Large intestine (tissue), 3 donors: ENCODE results near the gene MLXIP. TPM values are rescaled to one million over a fixed set of nuclear protein-coding genes. Genes with fewer than 3 reads are reported as not detected.
"Not testable (repeated sequence)": the region's sequence is repeated elsewhere in the genome, so short reads cannot be mapped to it uniquely, and the experiment has no call there.

ENCODE experiments used
- DNase-seq, 2 donors: peaks; one replicate each; pipeline versions ENCODE4 v3.0.0 to v3.0.0-alpha.2; 2013
- H3K27ac ChIP-seq: one replicate; pipeline ENCODE4 v1.5.1; 2013; ENCODE audit warnings: low read length
- H3K27me3 ChIP-seq: 2 replicates; pipeline ENCODE4 v1.6.1; 2013; ENCODE audit warnings: low read length; ENCODE audit not compliant: control insufficient read depth, insufficient read depth
- H3K36me3 ChIP-seq: 2 replicates; pipeline ENCODE4 v1.6.1; 2013; ENCODE audit warnings: low read length; ENCODE audit not compliant: control insufficient read depth, insufficient read depth
- H3K4me1 ChIP-seq: one replicate; pipeline ENCODE4 v1.6.1; 2013; ENCODE audit warnings: low read length; ENCODE audit not compliant: control insufficient read depth, insufficient read depth
- H3K4me3 ChIP-seq: one replicate; pipeline ENCODE4 v1.5.1; 2013; ENCODE audit warnings: low read length
- H3K9me3 ChIP-seq: one replicate; pipeline ENCODE4 v1.6.1; 2013; ENCODE audit warnings: mild to moderate bottlenecking, low read depth, low read length, moderate library complexity; ENCODE audit not compliant: control insufficient read depth
- WGBS: methylation state at CpG from one replicate; pipeline ENCODE4 v1.1.5; 2013; ENCODE audit warnings: low lambda C conversion rate; ENCODE audit not compliant: insufficient coverage; 5-methylcytosine and 5-hydroxymethylcytosine counted together
- polyA plus RNA-seq: library from polyadenylated mRNA; unstranded; fragments of 120-200 nt; gene quantifications from one replicate; pipeline ENCODE4 v1.2.1, GENCODE V29; 2013

MLXIP gene
- polyA plus RNA-seq, 1 donor, result 51.8 TPM

- Histone ChIP-seq H3K4me1 (peaks cover 58% of the 10 kb centered on the region), H3K36me3 (no peaks in the 10 kb centered on the region), H3K27ac (peak overlapping the region; percentile 87), H3K4me3 (no peak overlapping the region), H3K27me3 (no peaks in the 10 kb centered on the region), H3K9me3 (peaks cover 22% of the 10 kb centered on the region)
- DNase-seq, result no peak
- WGBS, result no CpG with 5 or more reads among the region's 20 CpGs
These were observed 18.1 kb downstream of the MLXIP start for GRCh38 chr12:122096591-122097149.

GRCh38 chr12:122097584-122097926 lies 19.0 kb downstream of the MLXIP start:
- WGBS, result no CpG with 5 or more reads among the region's 2 CpGs
- Histone ChIP-seq H3K27me3 (no peaks in the 10 kb centered on the region), H3K9me3 (peaks cover 22% of the 10 kb centered on the region), H3K4me1 (peaks cover 58% of the 10 kb centered on the region), H3K36me3 (no peaks in the 10 kb centered on the region), H3K4me3 (no peak overlapping the region), H3K27ac (peak overlapping the region; percentile 87)
- no peak for DNase-seq

GRCh38 chr12:122097927-122098756 lies 19.6 kb downstream of the MLXIP start:
- H3K9me3 ChIP-seq, result peaks cover 18% of the 10 kb centered on the region
- no peaks in the 10 kb centered on the region for H3K27me3 ChIP-seq
- DNase-seq, result peak; percentile 78 to 91
- no CpG with 5 or more reads among the region's 10 CpGs for WGBS
- peaks cover 53% of the 10 kb centered on the region for H3K4me1 ChIP-seq
- H3K4me3 ChIP-seq, result no peak overlapping the region
- H3K36me3 ChIP-seq, result no peaks in the 10 kb centered on the region
- peak overlapping the region; percentile 87 for H3K27ac ChIP-seq

- Histone ChIP-seq H3K4me3 (no peak overlapping the region), H3K4me1 (peaks cover 52% of the 10 kb centered on the region), H3K36me3 (no peaks in the 10 kb centered on the region), H3K27me3 (no peaks in the 10 kb centered on the region), H3K9me3 (peaks cover 7% of the 10 kb centered on the region), H3K27ac (peak overlapping the region; percentile 87)
- WGBS, result no CpG with 5 or more reads among the region's 6 CpGs
- DNase-seq, result no peak
These were observed 20.8 kb downstream of the MLXIP start for GRCh38 chr12:122099280-122099749.

- Histone ChIP-seq H3K27ac (peak overlapping the region; percentile 87), H3K36me3 (no peaks in the 10 kb centered on the region), H3K27me3 (no peaks in the 10 kb centered on the region), H3K9me3 (peaks cover 2% of the 10 kb centered on the region), H3K4me3 (no peak overlapping the region), H3K4me1 (peaks cover 54% of the 10 kb centered on the region)
- WGBS, result no CpG with 5 or more reads among the region's 3 CpGs
- no peak for DNase-seq
These were observed 21.3 kb downstream of the MLXIP start for GRCh38 chr12:122099856-122100255.

- Histone ChIP-seq H3K27me3 (no peaks in the 10 kb centered on the region), H3K4me1 (peaks cover 62% of the 10 kb centered on the region), H3K4me3 (no peak overlapping the region), H3K9me3 (no peaks in the 10 kb centered on the region), H3K27ac (peak overlapping the region; percentile 87), H3K36me3 (no peaks in the 10 kb centered on the region)
- WGBS, result no CpG with 5 or more reads among the region's 1 CpG
- no peak for DNase-seq
These were observed 22.0 kb downstream of the MLXIP start for GRCh38 chr12:122100568-122100967.

GRCh38 chr12:122102331-122102730 lies 23.8 kb downstream of the MLXIP start:
- H3K4me1 ChIP-seq, result peaks cover 64% of the 10 kb centered on the region
- no peak overlapping the region for H3K27ac ChIP-seq
- H3K27me3 ChIP-seq, result no peaks in the 10 kb centered on the region
- WGBS, result no CpG with 5 or more reads among the region's 3 CpGs
- no peaks in the 10 kb centered on the region for H3K36me3 ChIP-seq
- H3K4me3 ChIP-seq, result no peak overlapping the region
- no peaks in the 10 kb centered on the region for H3K9me3 ChIP-seq
- DNase-seq, result no peak

- no peaks in the 10 kb centered on the region for H3K36me3 ChIP-seq
- H3K27me3 ChIP-seq, result no peaks in the 10 kb centered on the region
- no peak for DNase-seq
- no peak overlapping the region for H3K27ac ChIP-seq
- H3K4me1 ChIP-seq, result peaks cover 51% of the 10 kb centered on the region
- no peak overlapping the region for H3K4me3 ChIP-seq
- H3K9me3 ChIP-seq, result no peaks in the 10 kb centered on the region
- WGBS, result no CpG with 5 or more reads among the region's 7 CpGs
These were observed 26.3 kb downstream of the MLXIP start for GRCh38 chr12:122104844-122105243.

GRCh38 chr12:122105496-122105895 lies 26.9 kb downstream of the MLXIP start:
- peaks cover 45% of the 10 kb centered on the region for H3K4me1 ChIP-seq
- not testable (repeated sequence) for H3K27me3 ChIP-seq, H3K36me3 ChIP-seq

GRCh38 chr12:122106843-122107242 lies 28.3 kb downstream of the MLXIP start:
- DNase-seq, result no peak
- Histone ChIP-seq H3K4me3 (no peak overlapping the region), H3K36me3 (no peaks in the 10 kb centered on the region), H3K9me3 (no peaks in the 10 kb centered on the region), H3K27me3 (no peaks in the 10 kb centered on the region), H3K4me1 (peaks cover 43% of the 10 kb centered on the region), H3K27ac (no peak overlapping the region)
- WGBS, result no CpG with 5 or more reads among the region's 8 CpGs

More at GRCh38 chr12:122105496-122105895, 26.9 kb downstream of the MLXIP start:
- not testable (repeated sequence) for DNase-seq, H3K4me3 ChIP-seq, H3K9me3 ChIP-seq
- WGBS, result no CpG with 5 or more reads among the region's 11 CpGs
- H3K27ac ChIP-seq, result peak overlapping the region; percentile 6
